Fibroblast of lung (primary cell): Measurements from ENCODE around the gene FSD2. TPM values are rescaled to one million over a fixed set of nuclear protein-coding genes. Genes with fewer than 3 reads are reported as not detected.

Experiments used
- polyA plus RNA-seq, 2 donors: library from polyadenylated mRNA; depleted of rRNA in 1 of 2; stranded (reverse) in 1 of 2; unstranded in 1 of 2; fragments of >200 nt; gene quantifications; 2 replicates each; pipeline ENCODE4 v1.2.1, GENCODE V29; 2011 to 2012; ENCODE audit warnings: missing spikeins in 1 of 2
- total RNA-seq: library from RNA; depleted of rRNA; stranded (reverse); fragments of >200 nt; gene quantifications from 2 replicates; pipeline ENCODE4 v1.2.1, GENCODE V29; 2014

Gene FSD2
- total and polyA plus RNA-seq, 2 donors (not counting 1 experiment from before 2014, with no cell fraction given), result not detected

Other genes with a start within 250 kb of the FSD2 start
- 24.9 and 62.3 TPM in 2 replicates for gene CPEB1, start 158.7 kb downstream of the FSD2 start, total RNA-seq
- 8.4 and 16.1 TPM in 2 replicates for gene CPEB1, start 158.7 kb downstream of the FSD2 start, polyA plus RNA-seq
- gene AP3B2, start 96.2 kb downstream of the FSD2 start, total RNA-seq, result 0.17 and 0.51 TPM in 2 replicates
- 0.09 TPM in 2 replicates for gene AP3B2, start 96.2 kb downstream of the FSD2 start, polyA plus RNA-seq
- gene WHAMM, start 3.6 kb upstream of the FSD2 start, total RNA-seq, result 4.9 and 5.6 TPM in 2 replicates
- gene WHAMM, start 3.6 kb upstream of the FSD2 start, polyA plus RNA-seq, result 5.3 TPM in 2 replicates
- gene HOMER2, start 146.7 kb upstream of the FSD2 start, total RNA-seq, result 6.9 and 9.9 TPM in 2 replicates
- 1.1 and 2.9 TPM in 2 replicates for gene HOMER2, start 146.7 kb upstream of the FSD2 start, polyA plus RNA-seq
- 26.6 and 32.4 TPM in 2 replicates for gene RAMAC, start 180.1 kb upstream of the FSD2 start, total RNA-seq
- gene RAMAC, start 180.1 kb upstream of the FSD2 start, polyA plus RNA-seq, result 34.3 and 40.4 TPM in 2 replicates
- gene C15orf40, start 205.6 kb upstream of the FSD2 start, total RNA-seq, result 8.0 and 12.6 TPM in 2 replicates
- 20.7 and 20.8 TPM in 2 replicates for gene C15orf40, start 205.6 kb upstream of the FSD2 start, polyA plus RNA-seq